Stimulated activated CD8-positive, alpha-beta memory T cell treated with anti-CD3 and anti-CD28 coated beads, Interleukin-4, amount 100 ng/mL, for 4 hours (primary cell): Measurements from ENCODE around the gene PDZRN4.
"Not testable (repeated sequence)": the region's sequence is repeated elsewhere in the genome, so short reads cannot be mapped to it uniquely, and the experiment has no call there.

Experiments used
- DNase-seq, 2 donors: peaks; one replicate each; pipeline ENCODE4 v3.0.0-alpha.2; 2020; ENCODE audit warnings: low read depth in 2 of 2, low spot score in 1 of 2

The PDZRN4 gene

DNA sequence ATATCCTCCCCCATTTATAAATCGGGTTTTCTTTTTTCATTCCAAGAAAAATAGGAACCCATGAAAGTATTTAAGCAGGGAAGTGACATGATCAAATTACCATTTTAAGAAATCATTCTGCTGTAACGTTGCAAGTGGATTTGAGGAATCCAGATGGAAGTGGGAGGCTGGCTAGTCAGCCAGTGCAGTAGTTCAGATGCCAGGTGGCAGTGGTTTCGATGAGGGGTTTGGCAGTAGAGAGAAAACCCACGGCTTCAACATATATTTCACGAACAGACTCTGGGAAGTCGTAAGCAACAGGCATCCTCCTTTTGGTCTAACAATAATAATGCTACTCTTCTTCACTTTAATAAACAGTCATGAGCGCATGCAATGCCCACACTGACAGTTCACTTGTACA, 25.0 kb downstream of the PDZRN4 start:
- no peak for DNase-seq

DNA sequence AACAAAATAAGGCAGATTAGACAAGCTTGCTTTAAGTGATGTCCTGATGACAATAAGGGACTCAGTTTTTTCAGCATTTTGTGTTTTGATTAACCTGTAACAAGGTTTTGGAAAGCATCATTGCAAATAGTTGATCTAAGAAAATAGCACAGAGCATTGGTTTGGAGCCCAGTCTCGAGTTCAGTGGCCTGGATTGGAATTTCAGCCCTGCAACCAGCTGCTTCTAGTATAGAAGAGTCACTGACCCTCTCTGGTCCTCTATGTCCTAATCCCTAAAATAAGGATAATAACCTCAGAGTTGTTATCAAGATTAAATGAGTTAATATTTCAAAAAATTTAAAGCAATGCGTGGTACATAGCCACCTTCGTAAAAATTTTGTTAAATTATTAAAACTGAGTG, 25.5 kb downstream of the PDZRN4 start:
- DNase-seq = no peak

DNA sequence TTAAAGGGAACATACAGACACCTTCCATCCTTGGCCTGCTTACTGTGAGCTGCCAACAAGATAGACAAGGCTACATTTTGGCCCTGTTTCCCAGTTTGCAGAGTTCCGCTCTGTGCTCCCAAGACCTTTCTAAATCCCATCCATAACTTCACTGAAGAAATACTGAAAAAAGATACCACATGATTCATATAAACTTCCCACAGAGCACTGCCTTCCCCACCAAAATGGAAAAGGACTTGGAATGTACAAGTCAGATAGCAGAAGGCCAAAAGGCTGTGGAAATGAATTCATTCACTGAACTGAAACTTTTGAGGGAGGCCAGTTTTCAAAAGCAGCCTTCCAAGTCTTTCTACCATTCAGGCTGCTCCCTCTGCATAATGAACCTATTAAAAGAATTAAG, 29.6 kb downstream of the PDZRN4 start:
- no peak for DNase-seq

DNA sequence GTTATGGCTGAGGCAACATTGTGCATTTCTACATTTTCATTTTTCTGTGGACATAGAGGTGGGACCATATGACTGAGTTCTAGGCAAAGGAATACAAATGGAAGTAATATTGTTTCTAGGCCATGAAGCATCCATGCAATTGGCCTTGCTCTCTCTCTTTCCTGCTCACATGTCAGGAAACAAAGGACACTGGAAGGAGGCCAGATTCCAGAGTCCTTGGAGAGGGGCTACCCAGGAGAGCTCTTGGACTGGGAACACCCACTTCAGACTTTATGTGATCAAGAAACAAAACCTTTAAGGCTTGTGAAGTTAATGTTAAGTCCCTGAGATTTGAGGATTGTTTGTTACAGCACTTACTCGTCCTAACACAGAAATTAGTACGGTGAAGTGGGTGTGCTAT, 32.8 kb downstream of the PDZRN4 start:
- DNase-seq = no peak

DNA sequence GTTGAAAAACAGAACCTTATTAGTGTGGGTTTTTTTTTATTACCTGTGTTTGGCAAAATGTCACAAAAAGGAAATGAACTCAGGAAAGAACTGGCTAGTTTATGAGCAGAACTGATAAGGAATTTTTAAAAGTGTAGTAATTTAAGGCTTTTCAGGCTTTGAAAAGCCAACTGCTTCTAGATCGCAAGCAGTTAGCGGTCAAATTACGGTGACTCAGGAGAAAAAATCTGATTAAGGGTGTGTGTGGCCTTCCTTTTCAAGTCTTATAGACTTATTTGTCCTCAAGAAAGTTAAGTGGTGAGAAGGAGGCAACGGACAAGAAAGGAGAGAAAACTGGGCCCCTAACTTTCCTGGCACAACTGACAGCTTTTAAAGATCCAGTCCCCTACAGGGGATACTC, 33.4 kb downstream of the PDZRN4 start:
- no peak for DNase-seq

DNA sequence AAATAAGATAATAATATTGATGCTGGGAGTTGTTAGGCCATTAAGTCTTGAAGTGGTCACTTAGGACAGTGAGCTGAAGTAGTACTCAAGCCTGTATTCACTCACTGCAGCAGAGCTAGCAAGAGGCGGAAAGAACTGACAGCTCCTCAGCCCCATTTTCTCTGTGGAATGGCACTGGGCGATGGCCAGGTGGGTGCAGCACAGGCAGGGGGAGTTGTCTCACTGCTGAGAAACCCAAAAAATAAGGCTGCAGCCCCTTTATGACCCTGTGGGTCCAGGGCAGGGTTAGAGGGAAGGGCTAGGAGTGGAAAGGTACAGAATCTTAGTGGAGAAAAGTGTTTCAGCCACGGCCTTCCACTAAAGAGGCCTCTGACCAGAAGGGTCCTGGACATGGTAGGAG, 35.5 kb downstream of the PDZRN4 start:
- DNase-seq = no peak

DNA sequence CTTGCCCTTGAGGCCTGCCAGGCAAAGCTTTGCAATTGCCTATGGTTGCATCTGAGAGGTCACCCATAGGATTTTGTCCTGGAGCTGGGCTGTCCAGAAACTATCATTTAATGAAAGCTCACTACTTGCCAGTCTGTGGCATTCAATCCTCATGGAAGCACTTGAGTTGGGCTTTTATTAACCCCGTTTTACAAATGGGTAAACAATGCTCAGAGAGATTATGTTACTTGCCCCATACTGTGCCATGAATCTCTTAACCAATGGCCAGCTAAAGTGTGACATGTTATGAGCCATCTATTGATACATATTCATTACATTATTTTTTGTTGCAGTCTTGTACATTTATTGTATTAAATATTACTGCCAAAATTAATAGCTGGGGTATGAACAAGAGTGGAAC, 35.9 kb downstream of the PDZRN4 start:
- no peak for DNase-seq

DNA sequence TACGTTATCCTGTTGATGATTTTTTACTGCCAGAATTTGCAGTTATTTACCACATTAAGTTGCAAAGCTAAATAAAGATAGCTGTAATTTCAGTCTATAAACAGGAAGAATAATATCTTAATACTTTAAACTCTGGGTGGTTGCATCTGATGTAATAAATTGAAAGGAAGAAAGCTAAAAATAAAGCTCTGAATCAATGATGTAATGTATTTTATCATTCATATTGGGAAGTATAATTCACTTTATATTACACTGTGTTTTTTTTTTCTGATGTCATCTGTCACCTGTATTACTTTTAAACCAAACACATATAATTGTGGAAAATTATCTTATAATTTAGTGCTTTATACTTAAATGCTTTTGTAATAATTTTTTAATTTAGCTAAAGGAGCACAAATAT, 37.1 kb downstream of the PDZRN4 start:
- no peak for DNase-seq

DNA sequence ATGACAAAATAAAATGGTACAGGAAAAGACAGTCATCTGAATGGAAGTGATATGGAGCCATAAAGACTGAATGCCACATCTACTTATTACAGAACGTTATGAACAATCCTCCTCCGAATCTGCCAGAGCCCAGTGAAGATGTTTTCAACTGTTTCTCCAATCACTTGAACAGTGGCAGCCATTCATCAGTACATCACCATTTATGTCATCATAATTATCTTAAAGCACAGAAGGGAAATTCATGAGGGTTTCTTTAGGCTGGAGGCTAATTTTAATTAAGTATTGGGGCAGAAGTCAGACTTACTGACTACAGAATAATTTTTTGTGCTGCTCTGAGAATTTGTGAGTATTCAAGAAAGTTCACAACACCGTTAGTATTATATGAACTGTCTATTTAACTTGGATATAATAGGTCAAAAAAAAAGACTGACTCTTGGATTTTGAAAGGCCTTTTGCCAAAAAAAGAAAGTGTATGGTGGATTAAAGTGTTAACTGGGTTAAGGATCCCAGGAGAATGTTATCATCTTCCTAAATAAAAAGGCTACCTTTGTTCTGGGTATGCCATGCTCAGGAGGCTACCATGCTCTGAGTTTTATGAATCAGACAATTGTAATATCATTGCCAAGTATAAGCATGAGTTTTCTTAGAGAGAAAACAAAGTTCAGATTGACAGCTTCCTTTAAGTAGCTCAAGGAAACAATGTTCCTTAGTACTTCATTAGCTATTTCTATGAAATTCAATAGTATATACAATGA, 40.1 kb downstream of the PDZRN4 start:
- no peak for DNase-seq

DNA sequence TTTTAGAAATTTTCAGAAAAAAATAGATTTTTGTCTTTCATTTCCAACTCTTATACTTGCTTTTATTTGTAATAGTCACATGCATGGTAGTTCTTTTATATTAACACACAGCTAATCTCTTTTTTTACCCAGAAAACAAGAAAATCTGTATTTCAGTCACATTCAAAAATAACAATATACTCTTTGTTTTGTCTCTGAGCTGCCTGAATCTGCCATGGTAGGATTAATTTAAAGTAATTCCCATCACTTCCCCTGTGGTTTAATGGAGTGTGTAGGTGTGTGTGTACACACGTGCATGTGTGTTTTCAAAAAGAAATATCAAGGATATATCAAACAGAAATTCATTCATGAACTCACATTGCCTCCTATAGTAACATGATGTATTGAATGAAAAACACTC, 42.6 kb downstream of the PDZRN4 start:
- DNase-seq = no peak

DNA sequence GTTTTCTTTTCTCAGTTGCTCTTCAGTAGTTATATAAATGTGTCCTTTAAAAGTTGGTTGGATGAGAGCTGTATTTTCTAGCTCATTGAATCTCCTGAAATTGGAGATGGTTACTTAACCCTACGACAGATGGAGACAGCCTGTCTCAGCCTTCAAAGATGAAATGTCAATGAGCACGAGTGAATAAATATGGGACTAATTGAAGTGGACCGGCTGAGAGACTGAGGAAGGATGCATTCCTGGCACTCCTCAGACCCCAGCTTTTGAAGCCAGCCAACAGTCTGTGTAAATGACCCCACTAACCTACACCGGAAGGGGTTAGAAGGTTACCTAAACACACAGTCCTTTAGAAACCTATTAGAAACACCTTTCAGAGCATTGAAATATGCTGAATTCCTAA, 46.6 kb downstream of the PDZRN4 start:
- DNase-seq = no peak

DNA sequence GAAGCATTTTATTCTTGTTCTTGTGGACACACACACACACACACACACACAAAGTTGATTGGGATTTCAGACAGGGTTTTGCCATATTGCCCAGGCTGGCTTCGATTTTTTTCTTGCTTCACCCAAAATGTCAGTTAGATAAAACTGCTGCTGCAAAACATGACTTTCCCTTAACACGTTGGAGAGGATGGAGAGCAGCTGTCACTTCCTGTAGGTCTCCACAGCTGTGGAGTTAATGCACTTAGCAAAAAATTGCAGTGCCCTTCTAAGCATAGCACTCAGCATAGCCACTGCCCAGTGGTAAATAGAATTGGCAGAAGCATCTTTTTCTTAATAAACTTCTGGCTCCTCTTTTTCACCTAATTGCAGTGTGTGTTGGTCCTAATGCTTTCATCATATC, 54.5 kb downstream of the PDZRN4 start:
- DNase-seq = no peak

DNA sequence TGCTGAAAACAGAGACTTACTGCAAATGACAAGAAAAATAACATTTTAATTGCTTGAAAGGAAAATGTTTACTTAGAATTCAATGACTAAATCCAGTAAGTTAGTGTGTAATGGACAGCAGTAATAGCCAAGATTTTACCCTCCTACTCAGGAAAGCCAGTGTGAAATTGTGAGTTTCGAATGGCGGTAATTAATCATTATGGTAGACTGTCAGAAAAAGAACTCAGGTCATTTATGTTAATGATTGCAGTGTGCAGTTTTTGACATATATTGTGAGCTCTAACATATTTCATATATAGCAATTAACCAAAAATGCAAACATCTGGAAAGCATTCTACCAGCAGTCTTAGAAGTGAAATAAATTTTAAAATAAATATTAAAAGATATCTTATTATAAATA, 60.3 kb downstream of the PDZRN4 start:
- no peak for DNase-seq

DNA sequence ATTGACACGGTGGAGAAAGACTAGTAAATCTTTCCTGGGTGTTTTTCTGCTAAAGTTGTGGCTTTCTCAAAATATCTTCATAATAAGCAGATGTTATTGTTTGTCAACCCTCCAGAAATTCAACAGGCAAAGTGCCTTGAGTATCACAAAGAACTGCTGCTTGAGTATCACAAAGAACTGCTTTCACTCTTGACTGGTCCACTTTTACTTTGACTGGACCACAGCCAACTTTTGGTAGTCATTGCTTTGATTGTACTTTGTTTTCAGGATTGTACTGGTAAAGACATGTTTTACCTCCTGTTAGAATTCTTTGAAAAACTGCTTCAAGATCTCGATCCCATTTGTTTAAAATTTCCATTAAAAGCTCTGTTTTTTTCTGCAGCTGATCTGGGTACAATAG, 62.6 kb downstream of the PDZRN4 start:
- no peak for DNase-seq

DNA sequence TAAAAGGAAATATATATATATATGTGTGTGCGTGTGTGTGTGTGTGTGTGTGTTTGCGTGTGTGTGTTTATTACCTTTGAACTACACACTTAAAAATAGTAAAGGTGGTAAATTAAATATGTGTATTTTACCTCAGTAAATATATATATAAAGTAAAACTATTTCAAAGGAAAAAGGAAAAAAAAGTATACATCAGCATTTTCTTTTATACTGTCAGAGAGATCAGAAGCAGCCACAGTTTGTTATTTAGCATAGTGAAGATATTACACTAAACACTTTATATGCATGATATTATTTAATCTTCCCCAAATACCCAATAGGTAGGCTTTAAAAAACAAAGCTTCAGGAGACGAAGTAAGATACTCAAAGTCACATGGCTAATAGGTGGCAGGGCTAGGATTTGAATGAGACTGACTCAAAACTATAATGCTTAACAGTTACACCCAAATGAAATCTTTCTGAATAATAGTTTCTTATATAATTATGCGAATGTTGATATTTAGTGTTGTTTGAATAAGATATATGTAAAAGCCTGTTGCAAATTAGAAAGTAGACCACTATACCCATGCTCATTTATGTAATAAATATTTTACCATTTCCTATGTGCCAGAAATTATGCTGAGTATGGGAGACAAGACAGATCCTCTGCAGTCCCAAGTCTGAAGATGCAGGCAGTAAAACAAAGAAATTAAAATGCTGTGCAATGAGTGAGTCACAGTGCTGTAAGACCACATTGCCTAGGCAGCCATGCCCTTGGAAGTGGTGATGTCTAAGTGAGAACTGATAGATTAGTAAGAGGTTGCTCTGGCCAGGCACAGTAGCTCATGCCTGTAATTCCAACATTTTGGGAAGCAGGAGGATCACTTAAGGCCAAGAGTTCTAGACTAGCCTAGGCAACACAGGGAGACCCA, 66.1 kb downstream of the PDZRN4 start:
- no peak for DNase-seq

DNA sequence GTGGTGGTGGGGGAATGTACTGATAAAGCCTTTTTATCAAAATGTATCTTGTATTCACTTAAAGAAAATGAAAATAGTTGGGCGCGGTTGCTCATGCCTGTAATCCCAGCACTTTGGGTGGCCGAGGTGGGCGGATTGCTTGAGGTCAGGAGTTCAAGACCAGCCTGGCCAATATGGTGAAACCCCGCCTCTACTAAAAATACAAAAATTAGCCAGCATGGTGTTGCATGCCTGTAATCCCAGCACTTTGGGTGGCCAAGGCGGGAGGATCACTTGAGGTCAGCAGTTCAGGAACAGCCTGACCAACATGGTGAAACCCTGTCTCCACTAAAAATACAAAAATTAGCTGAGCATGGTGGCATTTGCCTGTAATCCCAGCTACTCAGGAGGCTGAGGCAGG, 75.1 kb downstream of the PDZRN4 start:
- DNase-seq = not testable (repeated sequence)

DNA sequence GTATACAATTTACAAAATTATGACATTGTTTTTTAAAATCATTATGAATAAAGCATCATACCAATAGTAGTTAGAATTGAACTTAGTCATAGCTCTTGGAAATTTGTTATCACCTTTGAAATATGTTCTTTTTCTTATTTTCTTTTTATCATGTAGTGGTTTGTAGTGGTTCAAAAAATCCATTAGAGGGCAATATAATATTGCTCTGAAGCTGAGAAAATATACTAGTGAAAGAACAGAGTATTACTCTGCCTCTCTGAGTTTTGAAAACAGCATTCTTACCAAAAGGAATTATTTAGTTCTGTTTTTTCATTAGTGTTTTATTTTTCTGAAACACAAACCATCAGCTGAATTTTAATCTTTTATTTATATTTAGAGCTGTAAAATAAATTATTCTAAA, 76.2 kb downstream of the PDZRN4 start:
- DNase-seq = no peak

DNA sequence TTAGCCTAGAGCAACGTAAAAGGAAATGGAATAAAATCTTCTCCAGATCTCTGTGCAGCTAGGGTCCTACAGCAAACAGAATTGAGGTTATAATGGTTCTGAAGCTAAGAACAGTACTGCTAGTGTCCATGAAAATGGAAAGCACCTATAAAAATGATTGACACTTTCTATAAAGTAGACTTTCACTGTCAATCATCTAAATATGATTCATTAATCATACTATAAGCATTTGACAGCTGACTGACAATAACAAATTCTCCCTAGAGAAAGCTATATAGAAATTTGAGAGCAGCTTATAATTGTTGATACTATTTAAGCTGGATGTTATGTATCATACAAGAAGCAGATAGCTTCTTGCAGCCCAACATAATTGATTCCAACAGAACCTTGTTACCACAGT, 80.9 kb downstream of the PDZRN4 start:
- DNase-seq = no peak

DNA sequence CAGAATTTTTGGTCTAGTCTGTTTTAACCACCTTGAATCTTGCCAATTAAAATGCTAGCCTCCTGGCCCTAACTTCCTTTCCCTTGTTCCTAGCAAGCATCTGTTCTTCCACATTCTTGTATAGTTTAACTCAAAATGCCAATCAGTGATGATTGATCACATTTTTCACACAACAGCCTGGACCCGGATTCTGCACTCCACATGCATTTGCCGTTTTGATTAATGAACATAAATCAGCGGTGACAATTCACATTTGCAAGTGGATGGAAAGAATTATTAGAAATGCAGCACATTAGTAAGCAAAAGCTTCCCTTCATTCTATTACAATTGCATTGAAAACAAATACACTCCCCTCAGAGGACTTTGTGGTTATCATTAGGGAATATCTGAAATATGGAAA, 83.4 kb downstream of the PDZRN4 start:
- DNase-seq = no peak

DNA sequence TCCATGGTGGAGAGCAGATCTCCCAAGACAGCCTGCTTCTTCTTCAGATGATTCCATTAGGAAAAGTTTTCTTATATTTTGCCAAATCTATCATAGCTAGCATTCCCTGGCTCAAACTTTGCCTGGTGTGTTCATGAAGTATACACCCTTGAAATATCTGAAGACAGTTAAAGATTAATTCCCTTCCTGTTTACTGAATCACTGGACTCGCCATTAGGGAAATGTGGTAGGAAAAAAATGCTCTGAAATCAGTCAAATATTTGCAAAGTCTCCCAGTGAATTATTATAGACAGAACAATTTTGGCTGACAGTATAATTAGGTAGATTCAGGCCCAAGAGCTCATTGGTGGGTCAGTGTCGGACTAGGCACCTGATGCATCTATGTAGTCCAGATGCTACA, 86.5 kb downstream of the PDZRN4 start:
- no peak for DNase-seq

DNA sequence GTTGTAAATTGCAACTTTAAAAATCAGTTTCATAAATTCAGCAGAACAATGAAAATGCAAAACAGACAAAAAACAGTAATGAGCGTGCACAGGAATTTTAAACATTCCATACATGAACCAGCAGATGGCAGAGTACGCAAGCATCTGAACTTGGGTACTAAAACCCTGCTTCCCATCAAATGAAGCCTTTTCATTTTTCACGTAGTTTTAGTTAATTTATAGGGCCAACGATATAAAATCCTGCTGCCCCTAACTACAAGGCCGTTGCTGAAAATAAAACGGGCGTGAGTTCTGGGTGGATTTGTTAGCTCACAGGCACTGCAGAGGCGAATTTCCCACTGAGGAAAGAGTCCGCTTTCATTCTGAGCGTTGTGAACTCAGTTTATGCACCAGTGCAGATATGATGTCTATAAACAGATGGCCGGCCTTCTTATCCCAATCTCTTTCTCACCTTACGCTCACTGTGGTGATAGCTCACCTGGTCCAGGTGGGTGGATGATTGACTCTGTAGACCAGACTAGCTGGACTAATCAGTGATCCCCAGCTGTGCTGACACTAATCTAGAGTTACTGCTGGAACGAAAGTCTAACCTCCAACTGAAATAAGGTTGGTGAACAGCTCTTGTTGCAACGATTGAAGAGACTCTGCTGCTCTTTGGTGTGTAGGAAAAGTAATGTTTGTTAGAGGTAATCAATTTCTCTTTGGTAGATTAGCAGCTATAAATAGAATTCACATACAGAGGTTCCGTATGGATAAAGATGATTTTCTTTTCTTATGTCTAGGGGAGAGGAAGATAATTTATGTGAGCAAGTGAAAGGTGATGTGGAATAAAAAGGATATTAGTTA, 89.2 kb downstream of the PDZRN4 start:
- no peak for DNase-seq

DNA sequence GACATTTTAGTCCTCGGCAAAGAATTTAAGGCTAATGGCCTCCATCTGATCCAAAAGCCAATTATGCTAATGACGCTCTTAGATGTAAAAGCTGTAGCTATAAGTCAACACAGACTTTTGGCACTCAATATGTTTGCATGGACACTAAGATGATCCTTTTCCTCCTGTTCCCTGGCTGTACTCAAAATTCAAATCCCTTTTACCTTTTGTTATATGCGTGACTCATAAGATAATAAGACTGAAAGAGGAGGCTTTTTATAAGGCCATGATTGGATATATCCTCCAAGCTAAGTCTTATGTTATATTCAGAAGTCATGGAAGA, 89.8 kb downstream of the PDZRN4 start:
- DNase-seq = no peak
